HG03025 (cell line): ENCODE measurements around the gene USP35.
"Not testable (repeated sequence)": the region's sequence is repeated elsewhere in the genome, so short reads cannot be mapped to it uniquely, and the experiment has no call there.

Source experiments
- ATAC-seq: cut with Tn5 transposase; IDR thresholded peaks from one replicate; pipeline ENCODE4 v1.9.1; 2021; ENCODE audit warnings: mild to moderate bottlenecking, moderate library complexity; ENCODE audit not compliant: unreplicated experiment, low FRiP score

The USP35 gene

DNA sequence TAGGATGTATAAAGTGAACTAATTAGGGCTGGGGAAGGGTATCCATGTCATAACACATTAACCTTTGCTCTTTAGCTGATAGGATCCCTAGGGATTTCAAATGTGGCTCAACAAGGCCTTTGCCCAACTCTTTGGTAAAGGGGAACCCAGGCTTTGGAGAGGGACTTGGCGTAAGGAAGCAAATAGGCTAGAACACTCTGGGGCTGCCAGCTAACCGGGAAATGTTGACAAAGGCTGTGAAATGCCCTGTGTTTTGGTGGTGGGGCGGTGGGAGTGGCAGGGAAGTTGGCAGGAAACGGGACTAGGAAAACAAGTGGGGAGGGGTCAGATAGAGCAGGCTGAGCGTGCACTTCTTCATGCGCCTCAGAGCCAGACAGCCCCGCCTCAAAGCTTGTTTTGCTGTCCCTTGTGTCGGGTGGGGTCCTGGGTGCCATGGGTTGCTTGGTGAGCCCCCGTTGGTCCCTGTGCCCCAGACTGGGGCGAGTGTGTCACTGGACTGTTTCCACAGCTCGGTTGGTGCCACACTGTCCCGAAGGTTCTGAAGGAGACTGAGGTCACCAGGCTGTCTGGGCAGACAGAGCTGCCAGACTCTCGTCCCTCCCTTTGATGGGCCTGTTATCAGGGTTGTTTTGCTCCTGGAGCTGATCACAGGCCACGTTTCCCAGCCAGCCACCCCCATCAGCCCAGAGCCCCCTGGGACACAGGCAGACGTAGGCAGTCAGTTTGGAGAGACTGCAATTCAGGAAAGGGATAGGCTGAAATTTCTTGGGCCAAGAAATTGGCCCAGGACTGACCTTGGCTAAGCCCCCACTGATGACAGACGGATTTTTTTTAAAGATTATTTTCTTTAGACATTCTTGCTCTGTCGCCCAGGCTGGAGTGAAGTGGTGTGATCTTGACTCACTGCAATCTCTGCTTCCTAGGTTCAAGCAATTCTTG is 19.9 kb upstream of the USP35 start:
- ATAC-seq = no peak

DNA sequence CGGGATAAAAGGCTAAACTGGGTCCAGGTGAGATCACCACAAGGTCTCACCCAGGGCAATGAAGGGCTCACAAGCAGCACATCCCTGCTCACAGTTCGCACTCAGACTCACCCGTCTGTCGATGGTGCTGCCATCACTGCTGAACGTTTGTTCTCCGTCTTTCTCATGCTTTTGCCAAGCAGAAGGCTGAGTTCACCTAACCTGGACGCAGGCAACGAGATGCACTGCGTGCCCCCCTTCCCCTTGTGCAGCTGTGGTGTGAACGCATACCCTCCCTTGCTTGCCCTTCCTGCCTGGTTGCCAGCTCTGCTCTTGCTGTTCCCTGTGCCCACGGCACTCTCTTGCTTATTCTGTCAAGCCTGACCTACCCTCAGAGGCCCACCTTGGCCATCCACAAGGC is 18.3 kb upstream of the USP35 start:
- no peak for ATAC-seq

DNA sequence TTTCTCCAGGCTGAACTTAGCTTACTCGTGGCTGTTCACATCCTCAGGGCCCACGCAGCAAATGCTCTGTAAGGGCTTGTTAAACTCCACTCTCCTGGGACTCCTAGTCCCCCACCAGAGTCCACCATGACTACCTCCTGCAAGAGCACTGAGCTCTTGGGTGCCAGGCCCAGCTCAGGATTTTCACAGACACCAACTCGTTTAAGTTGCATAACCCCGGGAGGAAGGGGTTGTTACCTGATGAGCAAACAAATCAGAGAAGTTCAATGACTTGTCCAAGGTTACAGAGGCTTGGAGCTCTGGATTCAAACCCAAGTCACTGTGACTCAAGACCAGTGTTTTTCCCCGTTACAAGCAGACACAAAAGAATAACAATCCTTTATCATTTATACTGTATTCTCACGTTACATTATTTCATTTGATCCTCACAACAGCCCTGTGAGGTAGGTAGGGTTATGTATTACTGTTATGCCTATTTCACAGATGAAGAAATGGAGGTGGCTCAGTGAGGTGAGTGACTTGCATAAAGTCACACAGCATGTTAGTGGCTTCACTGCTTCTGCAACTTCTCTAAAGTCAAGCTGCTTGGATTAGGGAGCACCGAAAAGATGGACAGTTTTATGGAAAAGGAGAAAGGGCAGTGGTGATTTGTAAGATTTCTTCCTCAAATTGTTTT is 17.7 kb upstream of the USP35 start:
- ATAC-seq = no peak

DNA sequence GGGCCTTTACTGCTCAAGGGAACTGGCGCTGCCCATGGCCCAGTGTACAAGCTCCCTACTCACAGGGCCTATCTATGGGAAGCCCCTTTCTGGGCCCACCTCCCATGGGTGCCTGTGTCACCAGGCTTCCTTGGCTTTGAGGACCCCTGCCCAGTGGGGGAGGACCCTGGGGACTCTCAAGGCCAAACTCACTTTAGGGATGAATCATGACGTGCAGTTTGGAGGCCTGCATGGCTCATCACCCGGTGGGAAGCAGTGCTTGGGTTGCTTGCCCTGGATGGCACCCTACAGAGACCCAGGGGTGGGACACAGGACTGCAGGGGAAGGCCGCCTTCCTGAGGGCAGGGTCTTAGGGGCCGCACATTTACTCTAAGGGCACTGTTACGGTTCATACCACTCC is 16.8 kb upstream of the USP35 start:
- no peak for ATAC-seq

DNA sequence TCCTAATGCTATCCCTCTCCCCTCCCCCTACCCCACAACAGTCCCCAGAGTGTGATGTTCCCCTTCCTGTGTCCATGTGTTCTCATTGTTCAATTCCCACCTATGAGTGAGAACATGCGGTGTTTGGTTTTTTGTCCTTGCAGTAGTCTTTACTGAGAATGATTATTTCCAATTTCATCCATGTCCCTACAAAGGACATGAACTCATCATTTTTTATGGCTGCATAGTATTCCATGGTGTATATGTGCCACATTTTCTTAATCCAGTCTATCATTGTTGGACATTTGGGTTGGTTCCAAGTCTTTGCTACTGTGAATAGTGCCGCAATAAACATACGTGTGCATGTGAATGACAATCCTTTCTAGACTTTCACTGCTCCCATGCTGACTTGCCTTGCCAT is 12.9 kb upstream of the USP35 start:
- not testable (repeated sequence) for ATAC-seq

DNA sequence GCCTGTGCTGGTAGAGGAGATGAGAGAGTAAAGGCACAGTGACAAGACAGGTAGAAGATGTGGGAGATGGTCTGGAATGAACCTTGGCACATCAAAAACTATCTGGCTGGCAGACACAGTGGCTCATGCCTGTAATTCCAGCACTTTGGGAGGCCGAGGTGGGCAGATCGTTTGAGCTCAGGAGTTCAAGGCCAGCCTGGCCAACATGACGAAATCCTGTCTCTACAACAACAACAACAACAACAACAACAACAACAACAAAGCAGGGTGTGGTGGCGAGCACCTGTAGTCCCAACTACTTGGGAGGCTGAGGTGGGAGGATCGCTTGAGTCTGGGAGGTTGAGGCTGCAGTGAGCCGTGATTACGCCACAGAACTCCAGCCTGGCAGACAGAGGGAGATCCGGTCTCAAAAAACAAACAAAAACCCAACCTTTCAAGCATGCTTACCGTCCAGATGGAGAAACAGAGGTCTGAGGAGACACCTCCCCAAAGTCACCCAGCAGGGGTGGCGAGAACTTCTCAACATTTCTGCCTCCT is 12.0 kb upstream of the USP35 start:
- no peak for ATAC-seq

DNA sequence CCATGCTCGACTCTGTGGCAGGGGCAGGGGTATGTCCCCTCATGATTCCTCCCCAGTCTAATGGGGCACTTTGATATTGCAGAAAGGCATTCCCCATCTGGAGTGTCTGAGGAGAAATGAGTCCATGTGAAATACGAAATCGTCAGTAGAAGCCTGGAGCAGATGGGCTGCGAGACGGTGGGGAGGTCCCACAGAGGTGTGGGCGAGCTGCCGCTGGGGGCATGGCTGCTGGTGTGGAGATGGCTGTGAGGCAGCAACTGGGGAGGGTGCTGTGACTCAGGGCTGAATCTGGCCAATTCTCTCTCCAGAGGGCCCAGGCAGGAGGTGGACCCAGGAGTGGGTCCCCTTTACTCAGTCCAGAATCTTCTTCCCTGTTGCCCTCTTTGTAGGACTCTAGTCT is 11.5 kb upstream of the USP35 start:
- no peak for ATAC-seq

DNA sequence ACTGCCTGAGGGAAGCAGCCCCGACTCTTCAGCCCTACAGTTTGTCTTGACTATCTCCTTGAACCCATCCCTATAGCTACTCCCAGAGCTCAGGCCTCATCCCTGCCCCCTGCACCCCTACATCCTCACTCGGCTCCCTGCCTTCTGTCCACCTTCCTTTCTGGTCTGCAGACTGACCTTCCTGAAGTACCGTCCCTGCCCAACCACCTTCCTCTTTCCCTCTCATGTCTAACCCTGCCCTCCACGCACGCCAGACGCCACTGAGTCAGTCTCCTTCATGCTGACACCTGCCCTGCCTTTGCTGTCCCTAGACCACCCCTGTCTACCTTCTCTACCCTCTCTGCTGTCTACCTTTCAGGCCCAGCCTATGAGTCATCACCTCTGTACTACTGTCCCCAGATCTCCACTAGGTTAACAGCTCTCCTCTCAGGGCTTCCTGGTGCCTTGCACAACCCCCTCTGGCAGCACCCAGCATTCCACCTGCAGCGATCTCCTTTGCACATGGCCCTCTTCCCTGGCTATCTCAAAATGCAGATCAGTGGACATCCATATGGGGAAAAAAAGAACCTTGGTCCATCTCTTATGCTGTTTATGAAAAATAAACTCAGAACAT is 9.2 kb upstream of the USP35 start:
- no peak for ATAC-seq

DNA sequence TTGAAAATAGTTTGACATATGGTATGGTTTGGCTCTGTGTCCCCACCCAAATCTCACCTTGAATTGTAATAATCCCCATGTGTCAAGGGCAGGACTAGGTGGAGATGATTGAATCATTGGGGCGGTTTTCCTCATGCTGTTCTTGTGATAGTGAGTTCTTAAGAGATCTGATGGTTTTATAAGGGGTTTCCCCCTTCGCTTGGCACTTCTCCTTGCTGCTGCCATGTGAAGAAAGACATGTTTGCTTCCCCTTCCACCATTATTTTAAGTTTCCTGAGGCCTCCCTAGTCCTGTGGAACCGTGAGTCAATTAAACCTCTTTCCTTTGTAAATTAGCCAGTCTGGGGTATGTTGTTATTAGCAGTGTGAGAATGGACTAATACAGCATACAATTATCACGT is 8.0 kb upstream of the USP35 start:
- no peak for ATAC-seq

DNA sequence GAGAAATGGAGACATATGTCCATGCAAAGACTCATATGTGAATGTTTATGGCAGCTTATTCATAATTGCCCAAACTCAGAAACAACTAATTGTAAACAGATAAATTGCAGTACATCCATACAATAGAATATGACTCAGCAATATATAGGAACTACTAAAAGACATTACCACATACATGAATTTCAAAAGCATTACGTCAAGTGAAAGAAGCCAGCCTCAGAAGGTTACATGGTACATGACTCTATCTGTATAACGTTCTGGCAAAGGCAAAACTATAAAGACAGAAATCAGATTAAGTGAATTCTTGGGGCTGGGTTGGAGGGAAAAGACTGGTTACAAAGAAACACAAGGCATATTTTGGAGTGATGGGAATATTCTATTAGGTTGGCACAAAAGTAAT is 7.5 kb upstream of the USP35 start:
- ATAC-seq = no peak

DNA sequence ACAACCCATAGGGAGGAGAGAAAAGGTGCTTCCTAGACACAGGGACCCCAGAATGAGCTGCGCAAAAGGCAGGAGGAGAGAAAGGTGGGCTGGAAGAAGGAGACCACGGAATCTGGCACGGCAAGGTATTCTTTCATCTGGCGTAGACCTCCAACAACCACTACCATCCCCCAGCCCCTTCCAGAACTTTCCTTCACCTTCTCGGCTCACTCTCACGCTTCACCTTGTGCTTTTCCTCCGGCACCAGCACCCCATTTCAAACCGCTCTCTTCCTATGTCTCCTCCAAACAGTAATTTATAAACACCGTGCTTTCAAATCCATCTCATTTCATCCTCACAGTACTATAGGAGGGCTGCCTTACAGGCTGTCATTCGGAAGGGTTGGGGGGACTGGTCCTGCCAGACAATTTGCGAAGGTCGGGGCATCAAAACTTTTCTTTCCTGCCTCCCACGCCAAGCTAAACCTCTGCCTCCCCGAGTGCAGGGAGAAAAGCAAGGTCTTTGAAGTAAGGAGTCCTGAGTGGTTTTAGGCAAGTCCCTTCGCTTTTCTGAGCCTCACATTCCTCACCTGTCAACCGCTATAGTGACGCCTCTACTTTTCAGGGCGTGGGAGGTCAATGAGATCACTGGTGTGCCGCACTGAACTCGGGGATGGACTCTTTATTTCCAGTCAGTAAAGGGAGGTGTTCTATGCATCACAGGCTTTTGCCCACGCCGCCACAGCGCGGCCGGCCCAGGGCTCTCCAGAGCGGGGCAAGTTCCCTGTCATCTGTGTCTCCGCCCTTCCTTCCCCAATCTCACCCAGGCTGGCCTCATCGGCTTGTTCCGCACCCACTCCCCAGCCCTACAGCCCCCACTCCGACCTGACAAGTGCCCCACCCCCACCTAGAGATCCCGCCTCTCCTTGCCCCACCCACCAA is 1.1 kb upstream of the USP35 start:
- peak; percentile 16 for ATAC-seq

DNA sequence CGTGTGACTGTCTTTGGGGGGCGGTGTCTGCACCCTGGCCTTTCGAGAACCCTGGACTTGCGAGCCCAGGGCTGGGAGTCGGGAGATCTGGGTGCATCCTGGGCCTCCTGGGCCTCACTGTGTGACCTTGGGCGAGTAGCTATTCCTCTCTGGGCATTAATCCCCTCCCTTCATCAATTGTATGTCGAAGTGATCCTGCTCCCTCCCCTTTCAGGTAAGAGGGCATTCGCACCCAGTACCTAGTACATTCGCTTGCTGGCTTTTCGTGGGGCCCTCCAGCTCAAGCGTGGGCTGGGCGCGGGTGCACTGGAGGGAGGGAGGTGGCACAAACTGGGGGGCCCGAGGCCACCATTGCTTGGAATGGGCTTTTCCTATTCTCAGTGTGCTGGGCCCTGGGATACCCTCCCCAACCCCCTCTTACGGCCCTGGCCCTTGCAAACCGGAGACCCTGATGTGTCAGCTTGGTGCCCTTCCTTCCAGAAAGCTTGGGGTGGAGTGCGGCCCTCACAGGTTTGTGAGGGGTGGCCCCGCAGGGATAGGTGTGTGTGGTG is 530 bp downstream of the USP35 start:
- no peak for ATAC-seq

DNA sequence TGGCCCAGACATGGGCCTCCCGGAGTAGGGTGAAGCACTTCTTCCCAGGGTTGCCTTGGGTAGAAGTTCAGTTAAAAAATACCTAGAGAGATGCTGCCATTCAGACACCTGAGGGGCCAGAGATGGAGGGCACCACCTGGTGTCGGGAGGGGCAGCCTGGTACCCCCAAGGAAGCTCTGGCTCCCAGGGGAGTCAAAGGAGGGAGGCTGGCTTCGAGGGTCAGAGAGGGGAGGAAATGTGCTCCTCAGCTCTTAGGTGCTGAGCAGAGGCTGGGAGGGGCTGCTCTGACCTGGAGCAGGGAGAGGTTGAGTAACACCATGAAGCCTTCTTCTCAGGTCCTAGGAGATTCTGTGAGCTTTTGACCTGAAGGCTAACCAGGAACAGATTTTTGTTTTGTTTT is 1.1 kb downstream of the USP35 start:
- ATAC-seq = no peak

DNA sequence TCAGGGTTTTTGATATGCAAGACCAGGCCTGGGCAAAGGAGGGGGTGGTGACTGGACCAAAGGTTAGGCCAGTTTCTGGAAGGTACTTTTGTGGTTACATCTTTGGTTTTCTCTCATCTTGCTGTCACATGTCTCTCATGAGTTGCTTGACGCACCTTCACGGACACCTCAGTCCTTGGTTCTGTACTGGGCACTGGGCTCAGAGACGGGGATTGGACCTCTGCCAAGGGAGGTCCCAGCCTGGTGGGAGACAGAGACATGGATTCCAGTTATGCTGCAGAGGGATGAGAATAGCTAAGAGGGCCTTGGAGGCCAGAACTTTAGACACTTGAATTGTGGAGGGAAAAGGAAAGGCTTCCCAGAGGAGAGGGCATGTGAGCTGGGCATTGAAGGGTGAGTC is 1.7 kb downstream of the USP35 start:
- no peak for ATAC-seq

DNA sequence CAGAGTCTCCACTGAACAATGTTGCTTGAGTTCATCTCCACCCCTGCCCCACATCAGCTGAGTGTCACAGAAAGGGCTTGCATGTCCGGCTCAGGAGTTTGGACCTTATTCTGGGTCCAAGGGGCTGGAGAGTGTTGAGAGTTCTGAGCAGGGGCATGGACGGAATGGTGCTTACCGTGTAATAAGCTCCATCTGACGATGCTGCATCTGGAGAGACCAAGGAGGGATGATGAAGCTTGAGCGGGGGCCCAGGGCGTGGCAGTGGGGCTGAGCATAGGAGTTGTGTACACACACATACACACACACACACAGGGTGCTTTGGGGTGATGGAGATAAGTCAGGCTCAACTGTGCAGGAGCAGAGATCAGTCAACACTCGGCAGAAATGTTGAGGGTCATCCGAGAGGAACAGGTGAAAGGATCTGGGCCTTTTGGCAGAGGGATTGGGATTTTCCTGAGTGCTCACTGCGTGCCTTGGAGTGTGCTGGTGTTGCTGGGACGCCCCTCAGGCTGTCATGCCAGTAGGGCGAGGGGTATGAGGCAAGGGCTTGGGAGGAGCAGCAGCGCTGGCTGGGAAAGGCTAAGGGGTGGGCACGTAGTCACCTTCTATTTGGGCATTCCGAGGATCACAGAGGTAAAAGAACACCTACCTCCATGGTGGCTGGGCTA is 2.3 kb downstream of the USP35 start:
- ATAC-seq = no peak

DNA sequence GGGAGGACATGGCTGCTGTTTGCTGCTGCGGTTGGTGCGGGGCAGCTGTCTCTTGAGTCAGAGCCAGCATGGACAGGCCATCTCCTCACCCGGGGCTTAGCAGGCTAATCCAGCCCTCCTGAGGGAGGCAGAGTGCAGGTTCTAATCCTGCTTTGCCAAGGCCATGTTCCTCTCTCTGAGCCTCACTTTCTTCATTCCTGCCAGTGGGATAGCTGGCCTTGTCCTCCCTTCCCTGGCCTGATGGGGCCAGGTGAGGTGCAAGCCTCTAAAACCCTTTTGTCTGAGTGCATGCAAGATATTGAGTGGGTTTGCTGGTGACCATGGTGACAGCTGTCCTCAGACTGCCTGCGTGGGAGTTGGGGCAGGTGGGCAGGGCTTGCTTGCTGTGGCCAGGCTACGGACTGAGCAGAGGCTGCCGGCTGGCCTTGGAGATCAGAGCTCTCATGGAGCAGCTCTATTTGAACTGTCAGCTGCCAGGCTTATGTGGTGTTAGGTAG is 3.6 kb downstream of the USP35 start:
- no peak for ATAC-seq

DNA sequence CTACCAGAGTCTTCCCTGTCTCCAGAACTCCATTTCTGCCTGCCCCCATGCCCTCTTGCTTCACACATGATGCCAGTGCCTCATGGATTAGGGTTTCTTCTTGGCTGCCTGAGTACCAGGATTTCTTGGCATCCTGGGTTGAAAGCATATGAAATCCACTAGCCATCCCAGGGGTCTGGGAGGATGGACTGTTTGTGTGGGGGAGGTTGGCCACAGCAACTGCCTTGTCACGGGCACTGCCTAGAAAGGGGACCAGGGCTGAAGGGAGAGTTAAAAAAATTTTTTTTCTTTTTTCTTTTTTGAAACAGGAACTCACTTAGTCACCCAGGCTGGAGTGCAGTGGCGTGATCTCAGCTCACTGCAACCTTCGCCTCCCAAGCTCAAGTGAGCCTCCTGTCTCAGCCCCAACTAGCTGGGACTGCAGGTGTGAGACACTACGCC is 4.2 kb downstream of the USP35 start:
- no peak for ATAC-seq

DNA sequence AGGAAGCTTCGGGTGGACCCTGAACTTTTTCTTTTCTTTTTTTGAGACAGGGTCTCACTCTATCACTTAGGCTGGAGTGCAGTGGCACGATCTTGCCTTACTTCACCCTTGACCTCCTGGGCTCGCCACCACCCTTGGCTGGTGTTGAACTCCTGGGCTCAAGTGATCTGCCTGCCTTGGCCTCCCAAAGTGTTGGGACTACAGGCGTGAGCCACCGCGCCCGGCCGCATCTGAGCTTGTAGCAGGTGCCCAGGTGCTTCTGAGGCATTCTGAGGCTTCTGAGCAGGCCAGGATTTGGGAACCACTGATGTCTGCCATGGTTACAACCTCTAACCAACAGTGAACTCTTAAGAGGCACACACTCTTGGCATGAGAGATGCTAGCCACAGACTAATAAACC is 5.1 kb downstream of the USP35 start:
- no peak for ATAC-seq

DNA sequence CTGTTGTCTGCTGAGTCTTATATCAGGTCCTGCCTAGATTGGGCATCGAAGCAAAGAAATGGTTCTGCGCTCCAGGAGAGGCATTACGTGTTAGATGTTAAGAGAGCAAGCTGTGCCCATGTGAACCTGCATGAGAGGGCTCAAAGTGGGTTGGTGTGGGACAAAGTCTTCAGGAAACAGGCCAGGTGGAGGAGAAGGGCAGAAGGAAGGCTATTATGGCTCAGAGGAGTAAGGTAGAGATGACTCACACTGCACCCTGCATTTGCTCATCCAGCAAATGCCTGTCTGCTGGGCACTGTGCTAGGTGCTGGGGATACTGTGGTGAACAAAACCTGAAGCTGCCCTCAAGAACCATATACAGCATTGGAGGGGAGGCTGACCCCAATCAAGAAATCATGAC is 5.8 kb downstream of the USP35 start:
- ATAC-seq = no peak
